RWPE1 (cell line): ENCODE data around the gene ENOX1.
A peak's percentile ranks its signal among the peaks of the same experiment; 100 is the strongest.

ENCODE experiments used
- CTCF ChIA-PET: fragments of 350-600 bp; sonication (Branson Sonifier 250); formaldehyde crosslinking; extraction: SDS; loops from one replicate; lab custom pipeline; 2021; lab: Yijun Ruan, JAX
- POLR2A ChIA-PET: fragments of 400-600 bp; formaldehyde crosslinking; extraction: SDS; loops from one replicate; lab custom pipeline; 2020; ENCODE audit warnings: antibody characterized with exemption; ENCODE audit not compliant: low non-redundant PET; lab: Yijun Ruan, JAX
- DNase-seq: peaks from one replicate; pipeline ENCODE4 v3.0.0; 2012; ENCODE audit warnings: low spot score
- H3K27ac ChIP-seq: fragments of 450-650 bp; 2 replicates; pipeline ENCODE4 v1.5.1; 2017
- TF ChIP-seq, protein P1 (sequence below): fragments of 450-650 bp; conservative IDR thresholded peaks from 2 replicates; pipeline ENCODE4 v1.5.1; 2017; ENCODE audit warnings: low read depth, mild to moderate bottlenecking

The ENOX1 gene

DNA sequence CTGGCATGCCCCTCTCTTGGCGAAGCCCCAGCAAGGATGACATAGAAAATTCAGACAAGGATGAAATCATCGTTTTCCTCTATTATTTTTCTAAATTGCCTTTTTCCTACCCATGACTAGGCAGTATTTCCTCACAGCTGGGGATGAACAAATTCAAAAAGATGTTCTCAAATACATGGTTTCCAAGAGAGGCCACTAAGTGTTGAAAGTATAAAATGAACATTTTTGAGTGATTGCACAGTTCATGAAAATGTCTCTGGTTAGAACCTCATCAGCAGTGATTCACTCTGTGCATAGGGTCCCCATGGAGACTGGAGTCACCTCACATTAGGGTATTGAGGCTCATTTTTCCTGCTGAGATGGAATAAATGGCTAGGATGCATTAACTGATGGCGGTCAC is 389.7 kb downstream of the ENOX1 start:
- POLR2A ChIA-PET = no interaction called here
- TF ChIP-seq, protein P1, sequence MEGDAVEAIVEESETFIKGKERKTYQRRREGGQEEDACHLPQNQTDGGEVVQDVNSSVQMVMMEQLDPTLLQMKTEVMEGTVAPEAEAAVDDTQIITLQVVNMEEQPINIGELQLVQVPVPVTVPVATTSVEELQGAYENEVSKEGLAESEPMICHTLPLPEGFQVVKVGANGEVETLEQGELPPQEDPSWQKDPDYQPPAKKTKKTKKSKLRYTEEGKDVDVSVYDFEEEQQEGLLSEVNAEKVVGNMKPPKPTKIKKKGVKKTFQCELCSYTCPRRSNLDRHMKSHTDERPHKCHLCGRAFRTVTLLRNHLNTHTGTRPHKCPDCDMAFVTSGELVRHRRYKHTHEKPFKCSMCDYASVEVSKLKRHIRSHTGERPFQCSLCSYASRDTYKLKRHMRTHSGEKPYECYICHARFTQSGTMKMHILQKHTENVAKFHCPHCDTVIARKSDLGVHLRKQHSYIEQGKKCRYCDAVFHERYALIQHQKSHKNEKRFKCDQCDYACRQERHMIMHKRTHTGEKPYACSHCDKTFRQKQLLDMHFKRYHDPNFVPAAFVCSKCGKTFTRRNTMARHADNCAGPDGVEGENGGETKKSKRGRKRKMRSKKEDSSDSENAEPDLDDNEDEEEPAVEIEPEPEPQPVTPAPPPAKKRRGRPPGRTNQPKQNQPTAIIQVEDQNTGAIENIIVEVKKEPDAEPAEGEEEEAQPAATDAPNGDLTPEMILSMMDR = no peak
- DNase-seq = no peak
- CTCF ChIA-PET = no interaction called here
- no peak overlapping the region for H3K27ac ChIP-seq

DNA sequence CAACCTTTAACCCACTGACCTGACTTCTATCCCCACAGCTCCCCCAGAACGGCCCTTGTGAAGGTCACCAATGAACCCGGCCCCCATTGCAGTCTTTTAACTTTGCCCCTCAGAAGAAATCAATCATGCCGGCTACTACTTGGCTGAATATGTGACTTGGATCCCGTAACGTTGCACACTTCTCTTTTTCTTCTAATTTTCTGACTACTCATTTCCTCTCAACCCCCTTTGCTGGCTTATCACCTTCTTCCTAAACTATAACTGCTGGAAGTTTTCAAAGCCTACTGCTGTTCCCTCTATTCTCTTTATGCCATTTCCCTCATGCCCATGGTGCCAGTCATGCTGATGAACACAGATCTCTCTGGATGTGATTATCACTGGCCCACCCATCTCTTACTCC is 395.7 kb downstream of the ENOX1 start:
- ChIA-PET POLR2A (no interaction called here), CTCF (no interaction called here)
- H3K27ac ChIP-seq = no peak overlapping the region
- DNase-seq = no peak
- TF ChIP-seq, protein P1 = no peak

DNA sequence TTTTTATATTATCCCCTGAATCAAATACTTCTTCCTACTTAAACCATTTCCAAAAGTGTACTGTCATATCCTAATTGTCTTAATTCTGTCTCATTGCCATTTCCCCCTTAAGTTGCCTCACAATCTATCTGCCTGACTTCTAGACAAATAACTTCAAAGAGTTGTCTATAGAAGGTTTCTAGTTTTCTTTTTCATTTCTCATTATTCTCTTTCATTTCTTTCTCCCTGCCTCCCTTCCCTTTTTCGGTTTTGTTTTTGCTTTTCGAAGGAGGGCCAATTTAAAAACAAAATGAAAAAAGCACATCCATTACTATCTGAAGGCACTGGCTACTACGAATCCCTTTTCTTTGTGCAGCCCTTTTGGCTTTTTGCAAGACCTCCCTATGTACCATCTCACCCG is 396.2 kb downstream of the ENOX1 start:
- ChIA-PET CTCF (no interaction called here), POLR2A (no interaction called here)
- TF ChIP-seq, protein P1 = no peak
- H3K27ac ChIP-seq = no peak overlapping the region
- no peak for DNase-seq

DNA sequence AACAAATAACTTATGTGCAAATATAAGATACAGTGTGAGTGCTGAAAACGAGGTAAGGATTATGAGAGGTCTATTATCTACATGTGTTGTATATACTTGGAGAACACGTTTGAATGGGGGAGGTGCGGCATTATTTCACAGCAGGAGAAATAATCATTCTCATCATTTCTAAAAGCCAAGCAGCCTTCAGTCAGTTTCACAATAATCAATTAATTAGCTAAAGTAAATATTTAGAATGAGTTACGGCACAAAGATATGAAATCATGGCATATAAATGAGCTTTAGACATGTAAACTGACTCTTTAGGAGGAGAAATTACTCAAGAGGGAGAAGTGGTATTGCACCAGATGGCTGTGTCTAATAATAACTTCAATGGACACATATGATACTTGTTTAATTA is 396.8 kb downstream of the ENOX1 start:
- DNase-seq = no peak
- ChIA-PET POLR2A (no interaction called here), CTCF (no interaction called here)
- TF ChIP-seq, protein P1 = no peak
- no peak overlapping the region for H3K27ac ChIP-seq

DNA sequence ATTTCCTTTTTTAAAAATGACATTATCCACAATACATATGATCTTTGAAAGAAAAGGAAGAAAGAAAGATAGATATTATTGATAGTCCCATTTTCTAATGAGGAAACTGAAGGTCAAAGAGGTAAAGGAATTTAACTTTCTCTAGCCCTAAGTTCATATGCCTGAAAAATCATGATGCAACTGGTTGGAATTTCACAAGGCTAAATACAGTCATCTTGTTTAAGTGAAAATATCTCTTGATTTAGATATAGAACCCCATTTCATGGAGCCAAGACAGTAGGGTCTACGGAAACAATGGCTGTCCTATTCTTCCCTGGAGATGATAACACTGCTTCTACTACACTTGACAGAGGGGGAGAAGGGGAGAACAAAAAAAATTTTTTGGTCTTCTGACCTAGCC is 397.2 kb downstream of the ENOX1 start:
- CTCF ChIA-PET = no interaction called here
- DNase-seq = no peak
- POLR2A ChIA-PET = no interaction called here
- TF ChIP-seq, protein P1 = no peak
- H3K27ac ChIP-seq = no peak overlapping the region

DNA sequence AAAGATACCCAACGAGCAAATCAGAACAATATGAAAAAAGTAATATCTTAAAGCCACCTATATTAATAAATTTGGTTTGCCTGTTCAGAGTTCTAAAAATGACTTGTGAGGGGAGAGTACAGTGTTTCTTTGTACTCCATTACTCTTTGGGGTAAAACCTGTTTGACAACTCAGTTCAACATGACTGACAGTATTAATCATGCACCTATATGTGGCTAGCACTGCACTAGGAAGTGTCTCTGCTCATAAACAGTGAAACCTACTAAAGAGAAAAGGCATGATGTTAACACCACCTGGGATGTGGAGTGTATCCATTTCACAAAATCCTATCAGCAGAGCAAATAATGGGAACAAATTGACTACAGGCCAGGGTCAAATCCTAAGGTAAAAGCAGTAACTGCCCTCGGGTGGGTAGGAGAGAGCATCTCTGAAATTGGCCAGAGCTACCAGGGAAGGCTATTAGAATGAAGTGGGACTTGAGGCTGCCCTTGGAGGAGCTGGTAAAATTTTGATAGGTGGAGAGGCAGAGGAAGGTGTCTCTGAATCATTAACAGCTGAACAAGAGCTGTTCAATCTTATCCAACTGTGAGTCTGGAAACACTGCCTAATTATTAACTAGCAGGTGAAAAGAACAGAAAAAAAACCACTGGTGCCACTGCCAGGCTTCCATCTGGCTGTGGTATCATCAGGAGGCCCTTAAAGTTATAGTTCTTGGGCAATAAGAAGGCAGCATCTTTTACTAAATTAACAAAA is 398.3 kb downstream of the ENOX1 start:
- POLR2A ChIA-PET = no interaction called here
- no peak overlapping the region for H3K27ac ChIP-seq
- peak; percentile 74 for DNase-seq
- TF ChIP-seq, protein P1 = no peak
- CTCF ChIA-PET = interaction anchor here (0.9 kb wide), 1 partner anchor 10 kb away, joined by 3 read pairs; no protein-coding TSS in a partner anchor
